ENCODE results near the gene RAI14. TPM values are rescaled to one million over a fixed set of nuclear protein-coding genes. Genes with fewer than 3 reads are reported as not detected.

RAI14 gene
- total and polyA plus RNA-seq, 2 donors (not counting 3 experiments of a cell fraction or from before 2014, with no cell fraction given) = 114 to 369 TPM

- no peaks in the 10 kb centered on the region for H3K9me1 ChIP-seq (replicated peaks; ENCODE audit: control insufficient read depth, extremely low read depth, insufficient read depth, low read length)
- H3K27me3 ChIP-seq (ENCODE audit: control insufficient read depth in 2 of 2, insufficient read depth in 2 of 2, low read length in 2 of 2) = no peaks in the 10 kb centered on the region
- no peak for DNase-seq (ENCODE audit: low read depth, low spot score)
- intact Hi-C loops (cut with micrococcal nuclease) = no loop called here
- H4K20me1 ChIP-seq (replicated peaks; ENCODE audit: control insufficient read depth, extremely low read depth, insufficient read depth, low read length) = no peaks in the 10 kb centered on the region
- H3K9me3 ChIP-seq (replicated peaks; ENCODE audit: control insufficient read depth, insufficient read depth, low read length) = no peaks in the 10 kb centered on the region
- FAIRE-seq = no peak
- BruUV-seq (replicated peaks) = no TSS peak
- H3K9ac ChIP-seq (replicated peaks; ENCODE audit: extremely low read depth, insufficient read depth, low read length) = no peak overlapping the region
- peaks cover 94% of the 10 kb centered on the region for H3K79me2 ChIP-seq (ENCODE audit: control insufficient read depth, insufficient read depth, low read length)
- no peak overlapping the region for H3K27ac ChIP-seq (ENCODE audit: insufficient read depth, low read depth, low read length)
- H2AFZ ChIP-seq (ENCODE audit: low read depth, low read length) = no peak overlapping the region
- POLR2A ChIA-PET = no interaction called here
- CTCF ChIA-PET = interaction anchor here (1.8 kb wide), 1 partner anchor 242 kb away, joined by 8 read pairs; no protein-coding TSS in a partner anchor
- H3K4me2 ChIP-seq (ENCODE audit: insufficient read depth, low read length) = no peak overlapping the region
- TF ChIP-seq CTCF (IDR thresholded peaks at IDR 0.05; ENCODE audit: extremely low read depth in 1 of 2, insufficient read depth in 1 of 2, low read depth in 1 of 2, low read length in 2 of 2) (no peak), JUN (IDR thresholded peaks at IDR 0.05; ENCODE audit: borderline replicate concordance, insufficient read depth, insufficient read length, low read depth) (no peak), POLR2A (IDR thresholded peaks at IDR 0.05; ENCODE audit: low read depth, low read length) (no peak), MAX (IDR thresholded peaks at IDR 0.05; ENCODE audit: insufficient read depth, insufficient read length) (no peak), MYC (IDR thresholded peaks at IDR 0.05; ENCODE audit: low read depth, low read length) (no peak), GATA2 (IDR thresholded peaks at IDR 0.05; ENCODE audit: insufficient read depth, insufficient read length, low read depth, low read length) (no peak), POLR2AphosphoS5 (IDR thresholded peaks at IDR 0.05; ENCODE audit: insufficient read depth, low read depth, low read length) (no peak)
- dilution Hi-C loops (cut with MboI; ENCODE audit: extremely low pct_ligation_motif_present, low sequenced_read_pairs) = no loop called here
- H3K36me3 ChIP-seq (ENCODE audit: control insufficient read depth in 2 of 2, extremely low read depth in 1 of 2, insufficient read depth in 2 of 2, low read length in 2 of 2) = peaks cover 8 to 18% of the 10 kb centered on the region in 2 experiments
- H3K4me3 ChIP-seq (replicated peaks in 1 of 3; ENCODE audit: insufficient read depth in 1 of 3, low read depth in 1 of 3, low read length in 3 of 3) = no peak overlapping the region
- H3K4me1 ChIP-seq (ENCODE audit: control insufficient read depth, extremely low read depth, insufficient read depth, low read length) = no peaks in the 10 kb centered on the region
Observed at GRCh38 chr5:34728236-34728635, 72.1 kb downstream of the RAI14 start.

All from endothelial cell of umbilical vein (primary cell).